Mucosa of rectum (tissue), 2 donors: Measurements from ENCODE around the gene MILR1.
"Not testable (repeated sequence)": the region's sequence is repeated elsewhere in the genome, so short reads cannot be mapped to it uniquely, and the experiment has no call there.

Experiments used
- H3K27ac ChIP-seq, 2 donors: one replicate each; pipeline ENCODE4 v1.7.0; 2013; ENCODE audit warnings: inconsistent platforms in 2 of 2, low read depth in 2 of 2, low read length in 2 of 2
- H3K27me3 ChIP-seq, 2 donors: one replicate each; pipeline ENCODE4 v1.7.0; 2013; ENCODE audit warnings: low read length in 2 of 2; ENCODE audit not compliant: control insufficient read depth in 2 of 2, insufficient read depth in 2 of 2
- H3K36me3 ChIP-seq, 2 donors: one replicate each; pipeline ENCODE4 v1.7.0; 2013; ENCODE audit warnings: low read length in 2 of 2; ENCODE audit not compliant: control insufficient read depth in 2 of 2, insufficient read depth in 2 of 2
- H3K4me1 ChIP-seq, 2 donors: one replicate each; pipeline ENCODE4 v1.7.0; 2013; ENCODE audit warnings: low read length in 2 of 2, mild to moderate bottlenecking in 1 of 2; ENCODE audit not compliant: control insufficient read depth in 2 of 2, insufficient read depth in 2 of 2
- H3K4me3 ChIP-seq, 2 donors: one replicate each; pipeline ENCODE4 v1.7.0; 2013; ENCODE audit warnings: low read length in 2 of 2
- H3K9ac ChIP-seq, 2 donors: one replicate each; pipeline ENCODE4 v1.7.0; 2013; ENCODE audit warnings: low read length in 2 of 2, low read depth in 1 of 2, mild to moderate bottlenecking in 1 of 2
- H3K9me3 ChIP-seq, 2 donors: one replicate each; pipeline ENCODE4 v1.7.0; 2013; ENCODE audit warnings: low read length in 2 of 2; ENCODE audit not compliant: control insufficient read depth in 2 of 2
- donor health status: healthy.
- donor health status: Normal muscosa, but diverticular disease.

The MILR1 gene

DNA sequence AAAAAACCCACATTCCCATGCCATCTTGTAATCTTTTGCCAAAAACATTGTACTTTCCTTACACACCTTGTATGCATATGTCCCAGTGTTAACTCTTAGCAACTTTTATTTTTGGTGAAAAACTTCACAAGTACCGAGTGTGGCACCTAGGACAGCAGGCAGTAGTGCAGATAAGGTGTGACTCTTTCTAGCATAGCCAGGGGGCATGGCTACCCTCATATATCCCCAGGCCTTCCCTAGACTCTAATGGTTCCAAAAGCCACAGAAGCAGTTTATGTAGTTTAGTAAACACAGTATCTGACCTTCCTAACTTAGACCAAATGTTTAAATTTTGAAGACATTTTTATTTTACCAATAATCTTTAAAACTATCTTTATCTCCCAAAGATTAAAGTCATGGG is 20.5 kb upstream of the MILR1 start:
- no peak overlapping the region for H3K27ac ChIP-seq
- H3K36me3 ChIP-seq = no peaks in the 10 kb centered on the region
- peaks cover 0 to 4% of the 10 kb centered on the region in 2 donors for H3K27me3 ChIP-seq
- H3K9ac ChIP-seq = no peak overlapping the region
- H3K9me3 ChIP-seq = no peaks in the 10 kb centered on the region
- H3K4me3 ChIP-seq = no peak overlapping the region
- peaks cover 0 to 4% of the 10 kb centered on the region in 2 donors for H3K4me1 ChIP-seq

- not testable (repeated sequence) for H3K9me3 ChIP-seq, H3K36me3 ChIP-seq, H3K9ac ChIP-seq, H3K27ac ChIP-seq, H3K4me1 ChIP-seq, H3K27me3 ChIP-seq, H3K4me3 ChIP-seq
These were observed 18.9 kb upstream of the MILR1 start for GRCh38 chr17:64430036-64430435.

DNA sequence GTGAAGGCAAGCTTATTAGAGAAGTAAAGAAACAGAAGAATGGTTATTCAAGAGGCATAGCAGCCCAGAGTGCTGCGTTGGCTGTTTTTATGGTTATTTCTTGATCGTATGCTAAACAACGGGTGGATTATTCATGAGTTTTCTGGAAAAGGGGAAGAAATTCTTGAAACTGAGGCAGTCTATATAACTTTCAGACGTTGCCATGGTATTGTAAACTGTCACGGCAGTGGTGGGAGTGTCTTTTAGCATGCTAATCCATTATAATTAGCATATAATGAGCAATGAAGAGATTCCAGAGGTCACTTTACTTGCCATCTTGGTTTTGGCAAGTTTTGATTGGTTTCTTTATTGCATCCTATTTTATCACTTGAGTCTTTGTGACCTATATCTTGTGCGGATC is 17.4 kb upstream of the MILR1 start:
- Histone ChIP-seq H3K4me1 (no peaks in the 10 kb centered on the region), H3K9me3 (no peaks in the 10 kb centered on the region), H3K9ac (no peak overlapping the region), H3K27ac (no peak overlapping the region), H3K36me3 (no peaks in the 10 kb centered on the region), H3K4me3 (no peak overlapping the region), H3K27me3 (peaks cover 0 to 3% of the 10 kb centered on the region in 2 donors)

DNA sequence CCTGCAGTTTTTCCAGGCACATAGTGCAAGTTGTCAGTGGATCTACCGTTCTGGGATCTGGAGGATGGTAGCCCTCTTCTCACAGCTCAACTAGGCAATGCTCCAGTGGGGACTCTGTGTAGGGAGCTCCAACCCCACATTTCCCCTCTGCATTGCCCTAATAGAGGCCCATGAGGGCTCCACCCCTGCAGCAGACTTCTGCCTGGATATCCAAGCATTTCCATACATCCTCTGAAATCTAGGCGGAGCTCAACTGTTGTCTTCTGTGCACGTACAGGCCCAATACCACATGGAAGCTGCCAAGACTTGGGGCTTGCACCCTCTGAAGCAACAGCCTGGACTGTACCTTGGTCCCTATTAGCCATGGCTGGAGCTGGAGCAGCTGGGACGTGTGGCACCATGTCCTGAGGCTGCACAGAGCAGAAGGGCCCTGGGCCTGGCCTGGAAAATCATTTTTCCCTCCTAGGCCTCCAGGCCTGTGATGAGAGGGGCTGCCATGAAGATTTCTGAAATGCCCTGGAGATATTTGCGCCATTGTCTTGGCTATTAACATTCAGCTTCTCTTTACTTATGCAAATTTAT is 10.9 kb upstream of the MILR1 start:
- no peaks in the 10 kb centered on the region for H3K27me3 ChIP-seq
- H3K36me3 ChIP-seq = no peaks in the 10 kb centered on the region
- H3K9ac ChIP-seq = no peak overlapping the region
- H3K9me3 ChIP-seq = peaks cover 0 to 14% of the 10 kb centered on the region in 2 donors
- H3K27ac ChIP-seq = no peak overlapping the region
- H3K4me1 ChIP-seq = no peaks in the 10 kb centered on the region
- no peak overlapping the region for H3K4me3 ChIP-seq

DNA sequence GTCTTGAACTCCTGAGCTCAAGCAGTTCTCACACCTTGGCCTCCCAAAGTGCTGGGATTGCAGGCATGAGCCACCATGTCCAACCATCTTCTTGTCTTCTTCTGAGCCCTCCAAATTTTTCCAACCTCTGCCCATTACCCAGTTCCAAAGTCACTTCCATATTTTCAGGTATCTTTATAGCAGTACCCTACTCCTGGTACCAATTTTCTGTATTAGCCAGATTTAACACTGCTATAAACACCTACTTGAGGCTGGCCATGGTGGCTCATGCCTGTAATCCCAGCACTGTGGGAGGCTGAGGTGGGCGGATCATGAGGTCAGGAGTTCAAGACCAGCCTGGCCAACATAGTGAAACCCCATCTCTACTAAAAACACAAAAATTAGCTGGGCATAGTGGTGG is 9.4 kb upstream of the MILR1 start:
- not testable (repeated sequence) for H3K9ac ChIP-seq, H3K27ac ChIP-seq, H3K36me3 ChIP-seq

DNA sequence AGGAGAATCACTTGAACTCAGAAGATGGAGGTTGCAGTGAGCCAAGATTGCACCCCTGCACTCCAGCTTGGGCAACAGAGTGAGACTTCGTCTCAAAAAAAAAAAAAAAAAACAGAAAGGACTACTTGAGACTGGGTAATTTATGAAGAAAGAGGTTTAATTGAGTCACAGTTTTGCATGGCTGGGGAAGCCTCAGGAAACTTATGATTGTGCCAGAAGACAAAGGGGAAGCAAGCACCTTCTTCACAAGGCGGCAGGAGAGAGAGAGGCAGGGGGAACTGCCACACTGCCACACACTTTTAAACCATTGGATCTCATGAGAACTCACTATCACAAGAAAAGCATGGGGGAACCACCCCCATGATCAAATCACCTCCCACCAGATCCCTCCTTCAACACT is 9.0 kb upstream of the MILR1 start:
- Histone ChIP-seq H3K4me1 (no peaks in the 10 kb centered on the region), H3K9ac (no peak overlapping the region), H3K27ac (no peak overlapping the region), H3K4me3 (no peak overlapping the region), H3K27me3 (no peaks in the 10 kb centered on the region), H3K9me3 (peaks cover 0 to 14% of the 10 kb centered on the region in 2 donors), H3K36me3 (no peaks in the 10 kb centered on the region)

More for the DNA sequence above, 9.4 kb upstream of the MILR1 start:
- H3K9me3 ChIP-seq = peaks cover 0 to 14% of the 10 kb centered on the region in 2 donors
- not testable (repeated sequence) for H3K4me3 ChIP-seq, H3K4me1 ChIP-seq, H3K27me3 ChIP-seq

DNA sequence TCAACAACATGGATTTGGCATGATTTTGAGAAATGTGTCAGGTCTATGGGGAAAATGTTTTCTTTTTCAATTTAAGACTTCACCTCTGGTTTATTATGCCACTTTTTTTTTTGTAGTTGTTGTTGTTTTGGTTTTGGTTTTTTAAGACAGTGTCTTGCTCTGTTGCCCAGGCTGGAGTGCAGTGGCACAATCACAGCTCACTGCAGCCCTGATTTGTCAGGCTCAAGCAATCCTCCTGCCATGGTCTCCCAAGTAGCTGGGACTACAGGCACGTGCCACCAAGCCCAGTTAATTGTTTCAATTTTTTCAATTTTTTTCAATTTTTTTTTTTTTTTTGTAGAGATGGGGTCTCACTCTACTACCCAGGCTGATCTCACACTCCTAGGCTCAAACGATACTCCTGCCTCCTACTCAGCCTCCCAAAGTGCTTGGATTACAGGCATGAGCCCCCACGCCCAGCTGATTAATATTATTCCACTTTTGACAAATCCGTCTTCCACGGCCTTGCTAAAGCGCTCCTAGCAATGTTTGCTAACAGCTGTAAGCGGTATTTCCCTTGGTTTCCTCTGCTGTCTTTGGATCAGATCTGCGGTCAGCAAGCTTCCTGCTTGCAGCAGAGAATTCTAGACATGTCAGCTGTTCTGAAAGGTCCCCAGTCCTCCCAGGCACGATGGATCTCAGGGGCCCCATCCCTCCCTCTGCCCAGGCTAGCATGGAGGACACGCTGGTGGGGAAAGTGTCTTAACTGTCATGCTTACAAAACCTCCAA is 7.0 kb upstream of the MILR1 start:
- Histone ChIP-seq H3K36me3 (no peaks in the 10 kb centered on the region), H3K9ac (peak overlapping the region in 1 of 2 donors; percentile 17), H3K27me3 (no peaks in the 10 kb centered on the region), H3K27ac (peak overlapping the region; percentile 66), H3K4me3 (no peak overlapping the region), H3K4me1 (no peaks in the 10 kb centered on the region), H3K9me3 (peaks cover 0 to 14% of the 10 kb centered on the region in 2 donors)

GRCh38 chr17:64442541-64442971 is 6.4 kb upstream of the MILR1 start:
- no peak overlapping the region for H3K4me3 ChIP-seq
- H3K9me3 ChIP-seq = peaks cover 0 to 8% of the 10 kb centered on the region in 2 donors
- no peak overlapping the region for H3K9ac ChIP-seq
- peak overlapping the region; percentile 66 for H3K27ac ChIP-seq
- H3K27me3 ChIP-seq = no peaks in the 10 kb centered on the region
- no peaks in the 10 kb centered on the region for H3K4me1 ChIP-seq
- H3K36me3 ChIP-seq = no peaks in the 10 kb centered on the region

DNA sequence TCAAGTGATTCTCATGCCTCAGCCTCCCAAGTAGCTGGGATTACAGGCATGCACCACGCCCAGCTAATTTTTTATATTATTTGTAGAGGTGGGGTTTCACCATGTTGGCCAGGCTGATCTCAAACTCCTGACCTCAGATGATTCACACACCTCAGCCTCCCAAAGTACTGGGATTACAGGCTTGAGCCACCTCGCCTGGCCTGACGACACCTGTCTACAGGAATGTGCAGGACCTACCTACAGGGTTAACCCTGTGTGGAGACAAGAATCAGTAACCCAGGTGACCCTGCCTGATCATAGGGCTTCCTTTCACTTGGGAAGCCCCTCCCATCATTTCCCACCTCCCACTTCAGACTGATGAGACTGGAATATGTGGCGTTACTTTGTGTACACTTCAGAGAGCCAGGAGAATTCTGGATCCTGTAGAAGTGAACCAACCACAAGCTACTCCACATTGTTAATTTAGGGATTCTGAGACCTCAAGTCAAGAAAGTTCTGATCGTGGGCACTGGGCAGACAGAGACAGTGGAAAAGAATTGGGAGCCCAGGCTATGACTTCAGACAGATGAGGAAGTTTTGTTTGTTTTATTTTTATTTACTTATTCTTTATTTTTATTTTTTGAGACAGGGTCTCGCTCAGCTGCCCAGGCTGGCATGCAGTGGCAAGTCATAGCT is 5.7 kb upstream of the MILR1 start:
- Histone ChIP-seq H3K4me1 (peaks cover 0 to under 1% of the 10 kb centered on the region in 2 donors), H3K9ac (no peak overlapping the region), H3K4me3 (no peak overlapping the region), H3K9me3 (peaks cover 0 to 1% of the 10 kb centered on the region in 2 donors), H3K36me3 (no peaks in the 10 kb centered on the region), H3K27me3 (no peaks in the 10 kb centered on the region), H3K27ac (no peak overlapping the region)

DNA sequence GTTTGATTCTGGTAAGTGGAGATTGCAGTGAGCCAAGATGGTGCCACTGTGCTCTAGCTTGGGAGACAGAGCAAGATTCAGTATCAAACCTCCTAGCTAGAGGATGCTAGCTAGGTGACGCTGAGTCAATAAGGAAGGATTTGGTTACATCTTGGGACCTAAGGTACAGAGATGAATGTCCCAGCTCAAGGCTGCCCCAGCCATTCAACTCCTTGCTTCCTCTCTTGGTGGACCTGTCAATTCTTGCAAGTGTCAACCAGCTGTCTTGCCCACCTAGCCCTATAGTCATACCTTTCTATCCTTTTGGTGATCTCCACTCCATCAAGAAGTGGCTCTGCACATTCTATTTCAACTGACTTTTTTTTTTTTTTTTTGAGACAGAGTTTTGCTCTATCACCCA is 1.4 kb upstream of the MILR1 start:
- Histone ChIP-seq H3K4me1 (peaks cover 0 to 9% of the 10 kb centered on the region in 2 donors), H3K36me3 (no peaks in the 10 kb centered on the region), H3K4me3 (no peak overlapping the region), H3K9ac (no peak overlapping the region), H3K27ac (no peak overlapping the region), H3K9me3 (no peaks in the 10 kb centered on the region), H3K27me3 (no peaks in the 10 kb centered on the region)
